ENCODE data around the gene NRP2.

NRP2 gene

DNA sequence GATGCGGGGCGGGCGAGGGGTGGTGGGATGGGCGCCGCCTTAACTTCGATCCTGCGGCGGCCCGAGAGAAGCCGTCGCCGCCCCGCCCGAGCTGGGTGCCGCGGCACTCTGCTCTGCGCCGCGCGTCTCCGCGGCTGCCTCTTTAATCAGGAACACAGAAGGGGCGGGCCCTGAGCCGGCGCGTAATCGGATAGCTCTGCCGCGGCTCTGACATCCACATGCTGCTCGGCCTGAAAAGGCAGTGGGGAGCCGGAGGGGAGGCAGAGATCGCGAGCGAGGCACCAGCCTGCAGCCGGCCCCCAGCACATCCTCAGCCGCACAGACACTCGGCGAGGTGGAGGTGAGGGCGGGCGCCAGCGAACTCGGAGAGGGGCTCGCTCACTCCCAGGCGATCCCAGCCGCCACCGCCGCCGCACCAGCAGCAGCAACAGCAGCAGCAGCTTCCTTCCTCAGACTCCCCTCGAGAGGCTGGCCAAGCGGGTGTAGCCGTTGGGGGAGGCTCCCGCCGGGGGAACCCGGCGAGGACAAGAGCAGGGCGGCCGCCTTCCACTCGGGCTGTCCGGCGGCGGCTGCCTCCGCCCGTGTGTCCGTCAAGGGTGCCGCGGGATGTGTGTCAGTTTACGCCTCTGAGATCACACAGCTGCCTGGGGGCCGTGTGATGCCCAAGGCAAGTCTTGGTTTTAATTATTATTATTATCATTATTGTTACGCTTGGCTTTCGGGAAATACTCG, at the start of gene NRP2:
NRP2 (plus strand) TSS at position 263 of the 732 bp plus-strand sequence. CDS start 790 bp downstream, outside the sequence.
- H3K4me3 ChIP-seq (ENCODE audit: low read length) = peak within 1 kb of the TSS; percentile 81
- DNase-seq (ENCODE audit: low read depth) = peak; percentile 84
- TF ChIP-seq, protein P1, sequence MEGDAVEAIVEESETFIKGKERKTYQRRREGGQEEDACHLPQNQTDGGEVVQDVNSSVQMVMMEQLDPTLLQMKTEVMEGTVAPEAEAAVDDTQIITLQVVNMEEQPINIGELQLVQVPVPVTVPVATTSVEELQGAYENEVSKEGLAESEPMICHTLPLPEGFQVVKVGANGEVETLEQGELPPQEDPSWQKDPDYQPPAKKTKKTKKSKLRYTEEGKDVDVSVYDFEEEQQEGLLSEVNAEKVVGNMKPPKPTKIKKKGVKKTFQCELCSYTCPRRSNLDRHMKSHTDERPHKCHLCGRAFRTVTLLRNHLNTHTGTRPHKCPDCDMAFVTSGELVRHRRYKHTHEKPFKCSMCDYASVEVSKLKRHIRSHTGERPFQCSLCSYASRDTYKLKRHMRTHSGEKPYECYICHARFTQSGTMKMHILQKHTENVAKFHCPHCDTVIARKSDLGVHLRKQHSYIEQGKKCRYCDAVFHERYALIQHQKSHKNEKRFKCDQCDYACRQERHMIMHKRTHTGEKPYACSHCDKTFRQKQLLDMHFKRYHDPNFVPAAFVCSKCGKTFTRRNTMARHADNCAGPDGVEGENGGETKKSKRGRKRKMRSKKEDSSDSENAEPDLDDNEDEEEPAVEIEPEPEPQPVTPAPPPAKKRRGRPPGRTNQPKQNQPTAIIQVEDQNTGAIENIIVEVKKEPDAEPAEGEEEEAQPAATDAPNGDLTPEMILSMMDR (conservative IDR thresholded peaks at IDR 0.05; ENCODE audit: low read length) = no peak; the same call in 1 of the 2 replicates

GRCh38 chr2:205633994-205634393, 48.3 kb upstream of the NRP2 start:
- peak; percentile 49 for DNase-seq (ENCODE audit: low read depth)
- H3K4me3 ChIP-seq (ENCODE audit: low read length) = no peak overlapping the region
- TF ChIP-seq, protein P1 (conservative IDR thresholded peaks at IDR 0.05; ENCODE audit: low read length) = no peak

DNA sequence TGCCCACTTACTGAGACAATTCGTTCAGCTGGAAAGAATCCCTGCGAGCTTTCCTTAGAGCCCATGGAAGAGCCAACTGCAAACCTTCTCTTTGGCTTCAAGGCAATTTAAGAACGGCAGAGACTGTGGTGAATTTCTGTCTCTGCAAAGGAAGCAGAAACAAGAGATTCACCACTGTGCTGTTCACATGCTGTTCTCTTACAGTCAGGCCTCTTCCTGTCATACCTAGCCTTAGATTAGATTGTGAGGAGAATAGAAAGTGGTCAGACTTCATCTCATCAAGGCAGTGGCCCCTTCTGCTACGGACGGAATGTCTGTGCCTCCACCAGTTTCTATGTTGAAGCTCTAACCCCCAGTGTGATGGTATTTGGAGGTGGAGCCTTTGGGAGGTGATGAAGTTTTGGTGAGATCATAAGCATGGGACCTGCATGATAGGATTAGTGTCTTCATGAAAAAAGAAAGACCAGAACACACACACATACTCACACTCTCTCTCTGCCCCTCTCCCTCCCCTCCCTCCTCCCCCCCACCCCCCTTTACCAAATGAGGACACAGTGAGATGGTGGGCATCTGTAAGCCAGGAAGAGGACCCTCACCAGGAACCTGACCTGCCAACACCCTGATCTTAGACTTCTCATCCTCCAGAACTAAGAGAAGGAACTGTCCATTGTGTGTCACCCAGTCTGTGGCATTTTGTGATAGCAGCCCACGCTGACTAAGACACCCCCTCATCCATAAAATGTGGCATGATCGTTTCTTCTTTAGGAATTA, 45.6 kb upstream of the NRP2 start:
- no peak overlapping the region for H3K4me3 ChIP-seq (ENCODE audit: low read length)
- TF ChIP-seq, protein P1 (conservative IDR thresholded peaks at IDR 0.05; ENCODE audit: low read length) = no peak
- DNase-seq (ENCODE audit: low read depth) = no peak

DNA sequence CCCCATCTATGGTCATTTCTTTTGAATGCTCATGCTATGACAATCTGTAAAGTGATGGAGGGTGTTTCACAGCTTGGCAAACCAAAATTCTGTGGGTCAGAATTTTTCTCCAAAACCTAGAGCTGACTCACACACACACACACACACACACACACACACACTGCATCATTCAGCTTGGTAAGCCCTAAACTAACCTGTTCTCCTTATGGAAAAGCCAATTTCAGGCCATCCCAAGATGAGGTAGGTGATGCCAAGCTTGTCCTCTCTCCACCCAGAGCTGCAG, 45.0 kb upstream of the NRP2 start:
- DNase-seq (ENCODE audit: low read depth) = peak; percentile 55
- TF ChIP-seq, protein P1 (conservative IDR thresholded peaks at IDR 0.05; ENCODE audit: low read length) = no peak
- no peak overlapping the region for H3K4me3 ChIP-seq (ENCODE audit: low read length)

- H3K4me3 ChIP-seq (ENCODE audit: low read length) = no peak overlapping the region
- DNase-seq (ENCODE audit: low read depth) = no peak
Measured at GRCh38 chr2:205637779-205638503, 44.4 kb upstream of the NRP2 start.

DNA sequence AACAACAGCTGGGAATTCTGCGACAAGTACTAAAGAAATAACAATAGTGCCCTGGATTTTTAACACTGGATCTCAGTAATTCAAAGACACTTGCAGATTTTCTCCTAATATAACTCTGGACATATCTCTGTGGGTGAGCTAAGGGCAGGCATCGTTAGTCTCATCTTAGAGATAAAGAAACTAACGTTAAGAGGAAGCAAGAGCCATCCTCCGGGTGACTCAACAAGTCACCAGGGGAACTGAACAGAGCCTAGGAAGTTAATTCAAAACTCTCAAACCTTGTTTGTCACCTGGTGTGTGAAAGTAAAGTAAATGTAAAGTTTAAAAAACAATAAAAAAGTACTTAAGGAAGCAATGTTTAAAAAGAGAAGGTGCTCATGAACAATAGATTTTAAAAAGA, 41.6 kb upstream of the NRP2 start:
- H3K4me3 ChIP-seq (ENCODE audit: low read length) = no peak overlapping the region
- TF ChIP-seq, protein P1 (conservative IDR thresholded peaks at IDR 0.05; ENCODE audit: low read length) = no peak
- DNase-seq (ENCODE audit: low read depth) = no peak

More at GRCh38 chr2:205637779-205638503, 44.4 kb upstream of the NRP2 start:
- TF ChIP-seq, protein P1 (conservative IDR thresholded peaks at IDR 0.05; ENCODE audit: low read length) = no peak
